Skeletal muscle satellite cell (primary cell): ENCODE results near the gene ENSA. TPM values are rescaled to one million over a fixed set of nuclear protein-coding genes. Genes with fewer than 3 reads are reported as not detected.
"Not testable (repeated sequence)": the region's sequence is repeated elsewhere in the genome, so short reads cannot be mapped to it uniquely, and the experiment has no call there.

ENCODE experiments used
- H3K27me3 ChIP-seq: 2 replicates; pipeline ENCODE4 v1.7.0; 2013; ENCODE audit warnings: low read length; ENCODE audit not compliant: control insufficient read depth, insufficient read depth
- H3K36me3 ChIP-seq: 2 replicates; pipeline ENCODE4 v1.7.0; 2013; ENCODE audit warnings: mild to moderate bottlenecking, control low read depth, low read length; ENCODE audit not compliant: insufficient read depth
- H3K4me1 ChIP-seq: 2 replicates; pipeline ENCODE4 v1.7.0; 2013; ENCODE audit warnings: low read length; ENCODE audit not compliant: control insufficient read depth, insufficient read depth
- H3K4me2 ChIP-seq: 2 replicates; pipeline ENCODE4 v1.7.0; 2013; ENCODE audit warnings: mild to moderate bottlenecking, low read length
- H3K4me3 ChIP-seq: 2 replicates; pipeline ENCODE4 v1.7.0; 2013; ENCODE audit warnings: low read length
- H3K9ac ChIP-seq: 2 replicates; pipeline ENCODE4 v1.7.0; 2013; ENCODE audit warnings: mild to moderate bottlenecking, low read depth, low read length, moderate library complexity
- H3K9me3 ChIP-seq: replicated peaks from 2 replicates; pipeline ENCODE4 v1.7.0; 2013; ENCODE audit warnings: mild to moderate bottlenecking, control low read depth, low read length
- total RNA-seq: library from RNA; depleted of rRNA; stranded (reverse); fragments of >200 nt; gene quantifications from 2 replicates; pipeline ENCODE4 v1.2.3, GENCODE V29; 2012; rRNA removed

Gene ENSA, protein sequence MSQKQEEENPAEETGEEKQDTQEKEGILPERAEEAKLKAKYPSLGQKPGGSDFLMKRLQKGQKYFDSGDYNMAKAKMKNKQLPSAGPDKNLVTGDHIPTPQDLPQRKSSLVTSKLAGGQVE
- 71.9 and 79.3 TPM in 2 replicates for total RNA-seq

- Histone ChIP-seq H3K4me1 (peaks cover 12% of the 10 kb centered on the region), H3K4me2 (peak within 1 kb of the TSS; percentile 84), H3K9me3 (no peaks in the 10 kb centered on the region), H3K36me3 (peaks cover 28% of the 10 kb centered on the region), H3K27me3 (no peaks in the 10 kb centered on the region), H3K4me3 (peak within 1 kb of the TSS; percentile 82), H3K9ac (peak within 1 kb of the TSS; percentile 89)
Observed at GRCh38 chr1:150629115-150629928, at the start of gene ENSA. TSS of gene ENSA (minus strand) at chr1:150629612. CDS start at chr1:150629470, 142 bp downstream.

GRCh38 chr1:150678988-150679387, 49.6 kb upstream of the ENSA start:
- Histone ChIP-seq H3K9ac (no peak overlapping the region), H3K36me3 (peaks cover 2% of the 10 kb centered on the region), H3K4me1 (no peaks in the 10 kb centered on the region), H3K4me2 (no peak overlapping the region), H3K4me3 (no peak overlapping the region), H3K27me3 (no peaks in the 10 kb centered on the region), H3K9me3 (no peaks in the 10 kb centered on the region)

GRCh38 chr1:150674881-150675280, 45.5 kb upstream of the ENSA start:
- H3K36me3 ChIP-seq = peaks cover 2% of the 10 kb centered on the region
- H3K9ac ChIP-seq = no peak overlapping the region
- no peaks in the 10 kb centered on the region for H3K9me3 ChIP-seq
- H3K4me2 ChIP-seq = no peak overlapping the region
- H3K4me3 ChIP-seq = no peak overlapping the region
- no peaks in the 10 kb centered on the region for H3K27me3 ChIP-seq
- H3K4me1 ChIP-seq = no peaks in the 10 kb centered on the region

- H3K9ac ChIP-seq = no peak overlapping the region
- no peaks in the 10 kb centered on the region for H3K9me3 ChIP-seq
- no peaks in the 10 kb centered on the region for H3K27me3 ChIP-seq
- H3K4me1 ChIP-seq = peaks cover 7% of the 10 kb centered on the region
- no peak overlapping the region for H3K4me2 ChIP-seq
- H3K4me3 ChIP-seq = no peak overlapping the region
- peaks cover 11% of the 10 kb centered on the region for H3K36me3 ChIP-seq
Observed at GRCh38 chr1:150663321-150663720, 33.9 kb upstream of the ENSA start.

DNA sequence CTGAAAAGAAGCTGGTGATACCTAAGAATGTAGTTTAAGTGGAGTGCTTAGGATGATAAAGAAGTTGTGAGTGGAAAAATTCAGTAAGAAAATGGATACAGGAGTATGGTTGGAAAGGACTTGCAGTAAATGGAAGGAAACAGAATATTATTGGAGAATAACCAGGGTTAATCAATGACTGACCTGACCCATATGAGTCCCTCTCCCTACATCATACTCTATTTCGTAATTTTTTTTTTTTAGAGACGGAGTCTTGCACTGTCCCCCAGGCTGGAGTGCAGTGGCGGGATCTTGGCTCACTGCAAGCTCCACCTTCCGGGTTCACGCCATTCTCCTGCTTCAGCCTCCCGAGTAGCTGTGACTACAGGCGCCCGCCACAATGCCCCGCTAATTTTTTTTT, 33.4 kb upstream of the ENSA start:
- Histone ChIP-seq H3K4me1 (peaks cover 7% of the 10 kb centered on the region), H3K4me3 (no peak overlapping the region), H3K9me3 (no peaks in the 10 kb centered on the region), H3K9ac (no peak overlapping the region), H3K36me3 (peaks cover 11% of the 10 kb centered on the region), H3K27me3 (no peaks in the 10 kb centered on the region), H3K4me2 (no peak overlapping the region)

- Histone ChIP-seq H3K4me2 (no peak overlapping the region), H3K9ac (no peak overlapping the region), H3K36me3 (peaks cover 11% of the 10 kb centered on the region), H3K9me3 (no peaks in the 10 kb centered on the region), H3K27me3 (no peaks in the 10 kb centered on the region), H3K4me1 (no peaks in the 10 kb centered on the region), H3K4me3 (no peak overlapping the region)
Observed at GRCh38 chr1:150661156-150661555, 31.7 kb upstream of the ENSA start.

- Histone ChIP-seq H3K4me1 (no peaks in the 10 kb centered on the region), H3K9me3 (no peaks in the 10 kb centered on the region), H3K27me3 (no peaks in the 10 kb centered on the region), H3K4me3 (no peak overlapping the region), H3K9ac (no peak overlapping the region), H3K4me2 (no peak overlapping the region), H3K36me3 (peaks cover 11% of the 10 kb centered on the region)
Observed at GRCh38 chr1:150660584-150660983, 31.2 kb upstream of the ENSA start.

DNA sequence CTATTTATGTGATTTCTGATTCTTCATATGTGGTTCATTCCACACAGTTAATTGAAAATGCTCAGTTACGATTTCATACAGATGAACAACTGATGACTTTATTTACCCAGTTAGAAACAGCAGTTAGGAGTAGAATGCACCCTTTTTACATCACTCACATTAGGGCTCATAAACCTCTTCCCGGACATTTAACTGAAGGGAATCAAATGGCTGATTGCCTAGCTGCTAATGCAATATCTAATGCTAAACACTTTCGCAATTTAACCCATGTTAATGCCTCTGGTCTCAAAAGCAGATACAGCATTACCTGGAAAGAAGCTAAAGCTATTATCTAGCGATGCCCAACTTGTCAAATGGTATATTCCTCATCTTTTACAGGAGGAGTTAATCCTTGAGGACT, 27.7 kb upstream of the ENSA start:
- H3K4me1 ChIP-seq, H3K9ac ChIP-seq, H3K4me2 ChIP-seq, H3K4me3 ChIP-seq, H3K9me3 ChIP-seq, H3K27me3 ChIP-seq: not testable (repeated sequence)
- peaks cover 11% of the 10 kb centered on the region for H3K36me3 ChIP-seq

GRCh38 chr1:150654635-150655034, 25.2 kb upstream of the ENSA start:
- not testable (repeated sequence) for H3K27me3 ChIP-seq, H3K4me3 ChIP-seq, H3K9me3 ChIP-seq, H3K36me3 ChIP-seq, H3K9ac ChIP-seq, H3K4me1 ChIP-seq, H3K4me2 ChIP-seq

DNA sequence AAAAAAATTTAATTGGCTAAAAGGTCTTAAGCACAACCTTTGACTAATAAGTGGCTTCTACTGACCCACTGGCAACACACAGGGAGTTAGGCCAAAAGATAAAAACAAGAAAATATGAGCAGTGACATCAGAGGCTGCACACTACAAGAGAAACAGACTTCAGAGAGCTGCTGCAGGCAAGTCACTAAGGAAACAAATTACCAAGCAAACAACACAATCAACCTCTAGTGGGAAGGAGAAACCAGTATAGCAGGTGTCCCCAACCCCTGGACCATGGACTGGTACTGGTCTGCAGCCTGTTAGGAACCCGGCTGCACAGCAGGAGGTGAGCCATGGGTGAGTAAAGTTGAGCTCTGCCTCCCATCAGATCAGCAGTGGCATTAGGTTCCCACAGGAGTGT, 20.8 kb upstream of the ENSA start:
- Histone ChIP-seq H3K4me3 (no peak overlapping the region), H3K4me1 (no peaks in the 10 kb centered on the region), H3K9ac (no peak overlapping the region), H3K36me3 (peaks cover 26% of the 10 kb centered on the region), H3K4me2 (no peak overlapping the region), H3K27me3 (no peaks in the 10 kb centered on the region), H3K9me3 (no peaks in the 10 kb centered on the region)

DNA sequence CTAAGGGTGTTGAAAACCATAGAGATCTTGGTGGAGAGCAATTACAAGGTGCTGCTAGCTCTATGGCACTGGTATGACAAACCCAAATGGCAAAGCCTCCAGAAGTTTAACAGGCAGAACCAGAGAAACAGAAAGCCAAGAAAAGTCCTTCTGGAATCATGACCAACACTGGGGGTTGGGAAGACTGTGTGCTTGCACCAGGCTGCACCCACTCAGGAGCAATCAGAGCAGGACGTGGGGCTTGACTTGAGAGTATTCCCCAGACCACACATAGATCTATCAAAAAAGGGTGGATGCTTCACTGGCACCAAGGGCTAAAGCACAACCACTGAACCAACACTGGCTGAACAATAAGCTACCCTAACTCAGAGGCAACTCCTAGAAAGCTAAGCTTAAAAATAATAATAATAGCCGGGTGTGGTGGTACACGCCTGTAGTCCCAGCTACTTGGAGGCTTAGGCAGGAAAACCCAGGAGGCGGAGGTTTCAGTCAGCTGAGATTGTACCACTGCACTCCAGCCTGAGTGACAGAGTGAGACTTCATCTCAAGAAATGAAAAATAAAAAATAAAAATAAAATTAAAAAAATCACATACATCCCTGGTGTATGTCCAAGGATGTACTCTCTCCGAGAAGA, 20.1 kb upstream of the ENSA start:
- no peak overlapping the region for H3K9ac ChIP-seq
- H3K4me3 ChIP-seq = no peak overlapping the region
- H3K9me3 ChIP-seq = no peaks in the 10 kb centered on the region
- no peak overlapping the region for H3K4me2 ChIP-seq
- no peaks in the 10 kb centered on the region for H3K4me1 ChIP-seq
- H3K27me3 ChIP-seq = no peaks in the 10 kb centered on the region
- H3K36me3 ChIP-seq = peaks cover 26% of the 10 kb centered on the region
